Ovary (tissue), 3 donors: ENCODE data around the gene NFS1.

Experiments
- CTCF ChIP-seq, 3 donors: fragments of 450-650 bp in 2 of 3; fragments of 200-600 bp in 1 of 3; IDR thresholded peaks; one replicate each; pipeline versions ENCODE4 v1.5.1 to v1.8.0; 2016 to 2022; ENCODE audit warnings: antibody characterized with exemption in 3 of 3, mild to moderate bottlenecking in 1 of 3
- POLR2A ChIP-seq: fragments of 450-650 bp; IDR thresholded peaks from one replicate; pipeline ENCODE4 v1.6.1; 2017; ENCODE audit warnings: antibody characterized with exemption, mild to moderate bottlenecking, moderate library complexity
- donor health status: DM: no; HTN: no; CAD: no.

GRCh38 chr20:35630636-35631035, 68.5 kb downstream of the NFS1 start:
- TF ChIP-seq POLR2A (no peak), CTCF (IDR thresholded peaks at IDR 0.05) (no peak)
